OCI-M1 (cell line): ENCODE data around the gene ANXA8.

ENCODE experiments used
- DNase-seq: peaks from one replicate; lab custom pipeline; 2025; lab: John Stamatoyannopoulos, UW

Gene ANXA8

GRCh38 chr10:47447209-47447608, 36.7 kb downstream of the ANXA8 start:
- DNase-seq, result no peak

- no peak for DNase-seq
Observed at GRCh38 chr10:47445720-47446119, 38.2 kb downstream of the ANXA8 start.

GRCh38 chr10:47444047-47444446, 39.9 kb downstream of the ANXA8 start:
- DNase-seq, result no peak

GRCh38 chr10:47443145-47443544, 40.8 kb downstream of the ANXA8 start:
- DNase-seq, result no peak

GRCh38 chr10:47442351-47442750, 41.6 kb downstream of the ANXA8 start:
- no peak for DNase-seq

- peak; percentile 17 for DNase-seq
Observed at GRCh38 chr10:47441938-47442337, 42.0 kb downstream of the ANXA8 start.

- peak; percentile 29 for DNase-seq
Observed at GRCh38 chr10:47440207-47440606, 43.7 kb downstream of the ANXA8 start.

- DNase-seq, result peak; percentile 48
Observed at GRCh38 chr10:47438857-47439474, 44.9 kb downstream of the ANXA8 start.

GRCh38 chr10:47435081-47435480, 48.8 kb downstream of the ANXA8 start:
- DNase-seq, result peak; percentile 25

GRCh38 chr10:47425813-47426419, 58.0 kb downstream of the ANXA8 start:
- no peak for DNase-seq

GRCh38 chr10:47424231-47424630, 59.7 kb downstream of the ANXA8 start:
- no peak for DNase-seq

GRCh38 chr10:47423476-47423875, 60.4 kb downstream of the ANXA8 start:
- no peak for DNase-seq

GRCh38 chr10:47421057-47421952, 62.6 kb downstream of the ANXA8 start:
- DNase-seq, result no peak

- no peak for DNase-seq
Observed at GRCh38 chr10:47420305-47421056, 63.4 kb downstream of the ANXA8 start.

- no peak for DNase-seq
Observed at GRCh38 chr10:47419421-47419820, 64.5 kb downstream of the ANXA8 start.

- DNase-seq, result no peak
Observed at GRCh38 chr10:47418966-47419365, 64.9 kb downstream of the ANXA8 start.

GRCh38 chr10:47418321-47418720, 65.6 kb downstream of the ANXA8 start:
- DNase-seq, result no peak
